Stimulated activated naive CD8-positive, alpha-beta T cell treated with anti-CD3 and anti-CD28 coated beads, Interleukin-15, amount 100 ng/mL, for 72 hours (primary cell): Measurements from ENCODE around the gene SRA1.
"Not testable (repeated sequence)": the region's sequence is repeated elsewhere in the genome, so short reads cannot be mapped to it uniquely, and the experiment has no call there.

Source experiments
- ATAC-seq: fragments of 150-1000 bp; cut with Tn5 transposase; 2 replicates; pipeline ENCODE4 v1.10.0; 2021; ENCODE audit warnings: mild to moderate bottlenecking, moderate library complexity
- DNase-seq, 2 donors: peaks; one replicate each; pipeline ENCODE4 v3.0.0; 2021 to 2022
- H3K27ac Mint-ChIP-seq, 2 donors: one replicate each; pipeline ENCODE4 v1.8.0; 2022; ENCODE audit warnings: mild to moderate bottlenecking in 2 of 2, mixed read lengths in 2 of 2, moderate library complexity in 2 of 2
- H3K27me3 Mint-ChIP-seq: one replicate; pipeline ENCODE4 v1.8.0; 2022; ENCODE audit warnings: mixed read lengths
- H3K4me1 Mint-ChIP-seq: one replicate; pipeline ENCODE4 v1.8.0; 2022; ENCODE audit warnings: mild to moderate bottlenecking, mixed read lengths
- H3K4me3 Mint-ChIP-seq, 2 donors: one replicate each; pipeline ENCODE4 v1.8.0; 2022; ENCODE audit warnings: mild to moderate bottlenecking in 2 of 2, mixed read lengths in 2 of 2, moderate library complexity in 1 of 2
- H3K9me3 Mint-ChIP-seq, 2 donors: one replicate each; pipeline ENCODE4 v1.8.0; 2022; ENCODE audit warnings: mixed read lengths in 2 of 2

The SRA1 gene

DNA sequence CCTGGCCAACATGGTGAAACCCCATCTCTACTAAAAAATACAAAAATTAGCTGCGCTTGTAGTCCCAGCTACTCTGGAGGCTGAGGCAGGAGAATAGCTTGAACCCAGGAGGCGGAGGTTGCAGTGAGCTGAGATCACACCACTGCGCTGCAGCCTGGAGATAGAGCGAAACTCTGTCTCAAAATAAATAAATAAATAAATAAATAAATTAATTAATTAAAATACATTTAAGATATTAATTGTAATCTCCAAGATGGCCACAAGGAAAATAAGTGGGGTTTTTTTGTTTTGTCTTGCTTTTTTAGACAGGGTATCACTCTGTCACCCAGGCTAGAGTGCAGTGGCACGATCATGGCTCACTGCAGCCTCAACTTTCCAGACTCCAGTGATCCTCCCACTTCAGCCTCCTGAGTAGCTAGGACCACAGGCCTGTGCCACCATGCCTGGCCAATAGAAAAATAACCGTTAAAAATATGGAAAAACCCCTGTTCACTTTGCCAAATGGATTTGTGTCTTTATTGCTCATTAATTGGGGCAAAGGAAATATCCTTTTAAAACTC lies 22.0 kb upstream of the SRA1 start:
- H3K9me3 Mint-ChIP-seq, H3K4me3 Mint-ChIP-seq, H3K4me1 Mint-ChIP-seq, H3K27ac Mint-ChIP-seq, H3K27me3 Mint-ChIP-seq, ATAC-seq, DNase-seq: not testable (repeated sequence)

DNA sequence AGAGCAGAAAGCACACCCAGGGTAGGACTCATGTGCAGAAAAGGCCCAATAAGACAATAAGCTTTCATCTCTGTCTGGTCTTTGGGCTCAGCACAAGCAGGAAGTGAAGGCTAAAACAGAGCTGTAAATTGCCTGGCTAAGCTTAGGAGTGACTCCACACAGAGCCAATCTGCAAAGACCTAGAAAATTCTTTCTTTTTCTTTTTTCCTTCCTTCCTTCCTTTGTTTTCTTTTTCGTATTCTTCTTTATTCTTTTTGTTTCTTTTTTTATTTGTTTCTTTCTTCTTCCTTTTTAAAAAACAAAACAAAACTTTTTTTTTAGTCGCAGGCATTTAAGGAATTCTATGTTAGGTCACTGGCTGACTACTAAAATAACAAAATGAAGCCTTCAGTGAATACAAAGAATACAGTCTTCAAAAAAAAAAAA lies 19.5 kb upstream of the SRA1 start:
- H3K4me1 Mint-ChIP-seq: no peaks in the 10 kb centered on the region
- H3K27ac Mint-ChIP-seq: peak overlapping the region in 1 of 2 donors; percentile 19
- ATAC-seq: no peak
- H3K27me3 Mint-ChIP-seq: no peaks in the 10 kb centered on the region
- no peak for DNase-seq
- H3K4me3 Mint-ChIP-seq: no peak overlapping the region
- H3K9me3 Mint-ChIP-seq: no peaks in the 10 kb centered on the region

DNA sequence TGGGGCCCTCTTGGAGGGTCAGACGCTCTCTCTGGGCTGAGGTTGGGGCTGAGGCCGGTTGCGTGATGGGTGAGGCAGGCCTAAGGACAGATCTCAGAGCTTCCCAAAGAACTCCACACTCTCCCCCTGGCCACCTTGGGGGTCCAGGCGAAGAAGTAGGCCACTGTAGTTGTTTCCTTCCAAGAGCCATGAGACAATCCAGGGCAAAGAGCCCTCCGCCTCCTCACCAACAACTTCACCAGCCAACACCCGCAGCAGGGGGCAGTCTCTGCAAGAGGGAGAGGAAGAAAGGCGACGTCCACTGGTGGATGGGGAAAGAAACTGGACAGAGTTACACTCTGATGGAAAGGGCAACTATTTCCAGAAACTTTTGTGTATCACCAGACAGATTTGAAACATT lies 18.0 kb upstream of the SRA1 start:
- Mint-ChIP-seq H3K9me3 (no peaks in the 10 kb centered on the region), H3K4me1 (peaks cover 2% of the 10 kb centered on the region), H3K4me3 (no peak overlapping the region), H3K27ac (no peak overlapping the region), H3K27me3 (no peaks in the 10 kb centered on the region)
- ATAC-seq (no peak), DNase-seq (no peak)

DNA sequence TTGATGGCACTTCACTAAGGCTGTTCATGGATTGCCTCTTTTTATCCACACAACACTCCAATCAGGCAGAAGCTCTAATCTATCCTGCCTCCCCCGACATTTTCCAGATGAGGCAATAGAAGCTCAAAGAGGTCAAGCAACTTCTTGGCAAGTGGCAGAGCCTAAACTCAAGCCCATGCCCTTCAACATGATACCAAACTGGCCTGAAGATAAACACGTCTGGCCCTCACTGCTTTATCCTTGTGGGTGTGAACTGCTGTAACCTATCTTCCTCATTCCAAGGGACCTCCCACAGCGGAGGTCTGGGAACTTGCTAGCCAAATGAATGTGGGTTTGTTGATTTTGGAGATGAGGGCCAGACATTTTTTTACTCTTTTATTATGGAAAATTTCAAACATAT lies 16.9 kb upstream of the SRA1 start:
- Mint-ChIP-seq H3K27me3 (no peaks in the 10 kb centered on the region), H3K4me3 (no peak overlapping the region), H3K4me1 (peaks cover 12% of the 10 kb centered on the region)

DNA sequence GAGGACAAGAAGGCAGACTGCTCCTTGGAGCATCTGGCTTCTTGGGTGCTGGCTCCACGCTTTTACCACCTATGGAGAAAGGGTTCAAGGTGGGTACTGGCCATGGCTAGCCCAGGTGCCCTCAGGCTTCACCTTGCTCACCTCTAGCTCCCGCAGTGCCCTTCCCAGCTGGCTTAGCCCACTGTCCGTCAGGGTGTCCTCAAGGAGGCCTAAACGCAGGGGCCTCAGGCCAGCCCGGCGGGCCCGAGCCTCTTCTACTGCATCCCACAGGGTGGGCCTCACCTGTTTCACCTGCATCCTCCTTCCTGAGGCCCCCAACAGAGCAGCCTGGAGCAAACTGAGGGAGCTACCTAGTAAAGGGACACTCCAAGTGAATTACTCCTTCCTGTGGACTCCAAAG lies 16.4 kb upstream of the SRA1 start:
- Mint-ChIP-seq H3K27me3 (no peaks in the 10 kb centered on the region), H3K9me3 (no peaks in the 10 kb centered on the region), H3K4me1 (peaks cover 17% of the 10 kb centered on the region), H3K4me3 (no peak overlapping the region), H3K27ac (no peak overlapping the region)
- no peak for DNase-seq
- ATAC-seq: no peak

More for the DNA sequence above, 16.9 kb upstream of the SRA1 start:
- DNase-seq (no peak), ATAC-seq (no peak)
- no peak overlapping the region for H3K27ac Mint-ChIP-seq
- no peaks in the 10 kb centered on the region for H3K9me3 Mint-ChIP-seq

DNA sequence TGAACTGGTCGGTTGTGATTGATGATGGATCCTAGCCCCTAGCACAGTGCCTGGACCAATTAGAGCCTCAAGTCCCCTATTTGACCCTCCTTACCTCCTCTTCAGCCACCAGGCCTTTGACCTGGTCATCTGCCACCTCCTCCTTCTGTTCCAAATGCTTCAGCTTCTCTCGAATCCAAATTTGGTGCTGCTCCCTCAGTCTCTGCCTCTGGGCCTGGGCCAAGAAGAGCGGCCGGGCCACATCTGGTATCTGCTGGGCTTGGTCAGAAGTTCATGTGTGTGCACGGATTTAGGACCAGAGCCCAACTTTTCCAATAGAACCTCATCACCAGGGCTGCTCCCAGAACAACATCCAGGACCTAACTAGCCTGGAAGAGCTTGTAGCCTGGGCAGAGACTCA lies 13.8 kb upstream of the SRA1 start:
- H3K27me3 Mint-ChIP-seq: no peaks in the 10 kb centered on the region
- H3K27ac Mint-ChIP-seq: peak overlapping the region in 1 of 2 donors; percentile 82
- no peaks in the 10 kb centered on the region for H3K9me3 Mint-ChIP-seq
- no peak for DNase-seq
- H3K4me3 Mint-ChIP-seq: no peak overlapping the region
- ATAC-seq: no peak
- peaks cover 43% of the 10 kb centered on the region for H3K4me1 Mint-ChIP-seq

DNA sequence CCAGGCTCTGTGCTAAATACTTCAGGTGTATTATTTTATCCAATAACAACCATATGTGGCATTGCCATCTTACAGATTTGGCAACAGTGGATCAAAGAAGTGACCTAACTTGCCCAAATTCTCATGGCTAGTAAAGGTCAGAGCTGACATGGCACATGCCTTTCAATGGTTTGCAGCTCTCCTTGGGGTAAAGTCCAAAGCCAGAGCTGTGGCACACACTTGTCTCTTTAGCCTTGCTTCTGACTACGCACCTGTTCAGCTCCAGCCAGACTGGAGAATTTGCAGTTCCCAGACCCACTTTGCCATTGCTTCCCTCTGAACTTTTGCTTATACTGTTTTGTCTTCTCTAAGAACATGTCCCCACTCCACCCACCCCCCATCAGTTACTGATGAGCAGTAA lies 13.2 kb upstream of the SRA1 start:
- Mint-ChIP-seq H3K4me1 (peaks cover 49% of the 10 kb centered on the region), H3K27ac (peak overlapping the region; percentile 59 to 93)

DNA sequence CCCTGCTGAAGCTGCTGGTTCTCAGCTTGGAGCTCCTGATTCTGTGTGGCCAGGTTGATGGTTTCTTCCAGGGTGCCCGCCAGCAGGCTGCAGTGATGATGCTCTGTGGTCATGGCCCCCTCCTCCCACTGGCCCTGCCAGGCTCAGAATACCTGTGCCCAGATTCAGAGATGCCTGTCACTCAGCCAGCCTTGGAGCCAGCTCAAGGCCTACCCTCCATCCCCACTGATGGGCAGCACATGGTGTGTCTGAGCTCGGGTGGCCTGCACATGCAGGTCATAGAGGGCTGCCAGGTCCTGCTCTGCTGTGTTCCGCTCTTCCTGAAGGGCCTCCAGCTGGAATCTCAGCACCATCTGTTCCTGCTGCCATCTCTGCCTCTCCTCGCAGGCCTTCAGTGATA lies 12.8 kb upstream of the SRA1 start:
- ATAC-seq (no peak), DNase-seq (no peak)
- H3K27ac Mint-ChIP-seq: peak overlapping the region; percentile 59 to 93
- H3K27me3 Mint-ChIP-seq: no peaks in the 10 kb centered on the region
- H3K4me1 Mint-ChIP-seq: peaks cover 50% of the 10 kb centered on the region
- no peaks in the 10 kb centered on the region for H3K9me3 Mint-ChIP-seq
- H3K4me3 Mint-ChIP-seq: no peak overlapping the region

More for the DNA sequence above, 13.2 kb upstream of the SRA1 start:
- Mint-ChIP-seq H3K9me3 (no peaks in the 10 kb centered on the region), H3K27me3 (no peaks in the 10 kb centered on the region), H3K4me3 (no peak overlapping the region)
- DNase-seq (no peak), ATAC-seq (no peak)

DNA sequence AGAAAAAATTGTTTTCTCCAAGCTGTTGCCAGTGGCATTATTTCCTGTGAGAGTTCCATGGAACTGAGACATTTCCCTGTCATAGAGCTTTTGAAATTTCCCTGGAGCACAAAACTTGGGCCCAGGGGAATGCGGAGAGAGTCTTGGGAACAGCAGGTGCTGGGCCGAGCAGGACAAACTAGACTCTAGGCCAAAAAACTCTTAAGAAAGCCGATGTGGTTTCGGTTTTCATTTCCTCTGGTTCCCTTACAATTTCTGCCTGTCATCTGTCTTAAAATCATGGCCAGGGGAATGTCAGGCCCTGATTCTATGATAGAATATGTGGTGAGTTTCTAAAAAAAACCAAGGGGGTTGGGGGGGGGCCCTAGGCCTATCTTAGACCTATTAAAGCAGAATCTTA lies 11.9 kb upstream of the SRA1 start:
- no peaks in the 10 kb centered on the region for H3K27me3 Mint-ChIP-seq
- peak overlapping the region; percentile 60 to 71 for H3K4me3 Mint-ChIP-seq
- ATAC-seq: no peak
- peak overlapping the region; percentile 96 to 97 for H3K27ac Mint-ChIP-seq
- H3K9me3 Mint-ChIP-seq: no peaks in the 10 kb centered on the region
- no peak for DNase-seq
- H3K4me1 Mint-ChIP-seq: peaks cover 53% of the 10 kb centered on the region

DNA sequence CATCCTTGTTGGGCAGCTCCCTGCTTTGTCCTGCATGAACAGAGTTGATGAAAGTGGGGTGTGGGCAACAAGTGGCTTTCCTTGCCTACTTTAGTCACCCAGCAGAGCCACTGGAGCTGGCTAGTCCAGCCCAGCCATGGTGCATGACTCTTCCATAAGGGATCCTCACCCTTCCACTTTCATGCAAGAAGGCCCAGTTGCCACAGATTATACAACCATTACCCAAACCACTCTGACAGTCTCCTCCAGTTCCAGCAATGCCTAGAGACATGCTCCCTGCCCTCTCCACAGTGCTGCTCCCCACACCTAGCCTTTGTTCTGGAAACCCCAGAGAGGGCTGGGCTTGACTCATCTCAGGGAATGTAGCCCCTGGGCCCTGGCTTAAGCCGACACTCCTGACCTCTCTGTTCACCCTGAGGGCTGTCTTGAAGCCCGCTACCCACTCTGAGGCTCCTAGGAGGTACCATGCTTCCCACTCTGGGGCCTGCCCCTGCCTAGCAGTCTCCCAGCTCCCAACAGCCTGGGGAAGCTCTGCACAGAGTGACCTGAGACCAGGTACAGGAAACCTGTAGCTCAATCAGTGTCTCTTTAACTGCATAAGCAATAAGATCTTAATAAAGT lies 11.3 kb upstream of the SRA1 start:
- DNase-seq (no peak), ATAC-seq (no peak)
- Mint-ChIP-seq H3K4me3 (peak overlapping the region; percentile 60 to 71), H3K9me3 (no peaks in the 10 kb centered on the region), H3K4me1 (peaks cover 59% of the 10 kb centered on the region), H3K27ac (peak overlapping the region; percentile 96 to 97), H3K27me3 (no peaks in the 10 kb centered on the region)

DNA sequence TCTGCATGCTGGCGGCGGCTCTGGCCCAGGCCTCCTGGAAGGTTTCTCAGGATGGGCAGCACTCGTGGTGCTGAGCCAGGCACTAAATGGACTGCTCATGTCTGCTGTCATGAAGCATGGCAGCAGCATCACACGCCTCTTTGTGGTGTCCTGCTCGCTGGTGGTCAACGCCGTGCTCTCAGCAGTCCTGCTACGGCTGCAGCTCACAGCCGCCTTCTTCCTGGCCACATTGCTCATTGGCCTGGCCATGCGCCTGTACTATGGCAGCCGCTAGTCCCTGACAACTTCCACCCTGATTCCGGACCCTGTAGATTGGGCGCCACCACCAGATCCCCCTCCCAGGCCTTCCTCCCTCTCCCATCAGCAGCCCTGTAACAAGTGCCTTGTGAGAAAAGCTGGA lies 10.6 kb upstream of the SRA1 start:
- no peaks in the 10 kb centered on the region for H3K27me3 Mint-ChIP-seq
- H3K9me3 Mint-ChIP-seq: no peaks in the 10 kb centered on the region
- peaks cover 66% of the 10 kb centered on the region for H3K4me1 Mint-ChIP-seq
- no peak for ATAC-seq
- DNase-seq: no peak
- H3K4me3 Mint-ChIP-seq: peak overlapping the region; percentile 2 to 11
- peak overlapping the region in 1 of 2 donors; percentile 83 for H3K27ac Mint-ChIP-seq

DNA sequence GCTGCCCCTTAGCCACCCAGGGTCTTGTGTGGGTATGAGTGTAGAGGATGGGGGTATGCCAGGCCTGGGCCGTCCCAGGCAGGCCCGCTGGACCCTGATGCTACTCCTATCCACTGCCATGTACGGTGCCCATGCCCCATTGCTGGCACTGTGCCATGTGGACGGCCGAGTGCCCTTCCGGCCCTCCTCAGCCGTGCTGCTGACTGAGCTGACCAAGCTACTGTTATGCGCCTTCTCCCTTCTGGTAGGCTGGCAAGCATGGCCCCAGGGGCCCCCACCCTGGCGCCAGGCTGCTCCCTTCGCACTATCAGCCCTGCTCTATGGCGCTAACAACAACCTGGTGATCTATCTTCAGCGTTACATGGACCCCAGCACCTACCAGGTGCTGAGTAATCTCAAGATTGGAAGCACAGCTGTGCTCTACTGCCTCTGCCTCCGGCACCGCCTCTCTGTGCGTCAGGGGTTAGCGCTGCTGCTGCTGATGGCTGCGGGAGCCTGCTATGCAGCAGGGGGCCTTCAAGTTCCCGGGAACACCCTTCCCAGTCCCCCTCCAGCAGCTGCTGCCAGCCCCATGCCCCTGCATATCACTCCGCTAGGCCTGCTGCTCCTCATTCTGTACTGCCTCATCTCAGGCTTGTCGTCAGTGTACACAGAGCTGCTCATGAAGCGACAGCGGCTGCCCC lies 10.0 kb upstream of the SRA1 start:
- H3K9me3 Mint-ChIP-seq: no peaks in the 10 kb centered on the region

DNA sequence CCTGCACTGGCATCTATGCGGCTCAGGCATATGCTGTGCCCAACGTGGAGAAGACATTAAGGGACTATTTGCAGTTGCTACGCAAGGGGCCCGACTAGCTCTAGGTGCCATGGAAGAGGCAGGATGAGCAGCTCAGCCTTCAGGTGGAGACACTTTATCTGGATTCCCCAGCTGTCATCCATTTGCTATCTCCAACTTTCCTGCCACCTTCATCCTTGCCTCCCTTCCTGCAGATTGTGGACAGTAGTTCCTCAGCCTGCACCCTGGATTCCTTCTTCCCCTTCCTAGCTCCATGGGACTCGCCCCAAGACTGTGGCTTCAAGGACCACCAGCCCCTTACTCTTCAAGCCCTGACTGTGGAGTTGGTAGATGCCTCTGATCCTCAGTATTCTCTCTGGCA lies 9.4 kb upstream of the SRA1 start:
- peak overlapping the region in 1 of 2 donors; percentile 5 for H3K4me3 Mint-ChIP-seq
- ATAC-seq: no peak
- DNase-seq: no peak
- no peaks in the 10 kb centered on the region for H3K27me3 Mint-ChIP-seq
- peaks cover 72% of the 10 kb centered on the region for H3K4me1 Mint-ChIP-seq
- H3K9me3 Mint-ChIP-seq: no peaks in the 10 kb centered on the region
- peak overlapping the region in 1 of 2 donors; percentile 35 for H3K27ac Mint-ChIP-seq

More for the DNA sequence above, 10.0 kb upstream of the SRA1 start:
- peaks cover 72% of the 10 kb centered on the region for H3K4me1 Mint-ChIP-seq
- DNase-seq (no peak), ATAC-seq (no peak)
- no peaks in the 10 kb centered on the region for H3K27me3 Mint-ChIP-seq
- H3K27ac Mint-ChIP-seq: peak overlapping the region in 1 of 2 donors; percentile 83
- H3K4me3 Mint-ChIP-seq: peak overlapping the region; percentile 2 to 11

DNA sequence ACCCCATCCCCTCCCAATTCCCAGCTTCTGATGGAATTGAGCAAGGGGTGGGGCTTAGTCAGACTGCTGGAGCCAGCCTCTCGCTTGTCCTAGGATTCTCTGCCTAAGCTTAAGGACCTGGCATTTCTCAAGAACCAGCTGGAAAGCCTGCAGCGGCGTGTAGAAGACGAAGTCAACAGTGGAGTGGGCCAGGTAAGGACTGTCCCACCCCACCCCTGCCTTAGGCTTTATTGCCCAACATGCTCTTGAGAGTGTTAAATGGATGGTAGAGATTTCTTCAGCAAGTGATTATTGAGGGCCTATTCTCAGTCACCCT lies 8.5 kb upstream of the SRA1 start:
- no peak for DNase-seq
- no peak for ATAC-seq
- Mint-ChIP-seq H3K4me1 (peaks cover 72% of the 10 kb centered on the region), H3K4me3 (peak overlapping the region; percentile 91 to 98), H3K9me3 (no peaks in the 10 kb centered on the region), H3K27ac (peak overlapping the region; percentile 96 to 99), H3K27me3 (no peaks in the 10 kb centered on the region)

DNA sequence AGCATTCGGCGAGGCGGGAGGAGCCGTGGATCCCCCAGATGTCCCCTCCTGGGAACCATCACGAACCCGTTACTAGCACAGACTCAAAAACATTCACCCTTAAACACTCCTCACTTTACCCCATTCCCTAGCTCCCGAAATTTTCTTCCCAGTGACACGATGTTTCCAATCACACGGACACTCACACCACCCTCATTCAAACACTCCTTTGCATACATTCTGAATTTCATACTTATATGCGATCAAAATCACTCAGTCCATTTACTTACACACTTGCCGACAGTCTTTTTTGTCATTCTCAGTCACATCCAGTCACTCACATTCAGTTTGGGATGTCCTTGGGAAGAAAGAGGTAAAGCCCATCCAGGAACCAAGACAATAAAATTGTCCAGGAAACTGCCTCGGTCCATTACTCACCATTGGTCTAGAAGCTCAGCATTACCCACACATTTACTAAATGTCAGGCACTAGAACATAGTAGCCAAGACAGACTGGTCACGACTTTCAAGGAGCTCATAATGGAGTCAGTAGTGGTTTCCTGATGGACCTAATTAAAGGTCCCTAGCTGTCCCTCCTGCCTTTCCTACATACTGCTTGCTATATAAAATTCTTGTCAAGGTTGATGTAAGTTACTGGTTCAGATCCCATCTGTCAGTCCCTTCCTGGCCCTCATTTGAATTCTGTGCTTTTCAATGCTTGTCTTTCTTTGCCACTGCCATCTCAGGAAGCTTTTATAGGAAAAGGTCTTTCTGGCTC lies 7.9 kb upstream of the SRA1 start:
- ATAC-seq: peak; percentile 6
- peaks cover 69% of the 10 kb centered on the region for H3K4me1 Mint-ChIP-seq
- no peaks in the 10 kb centered on the region for H3K27me3 Mint-ChIP-seq

More for the DNA sequence above, 7.9 kb upstream of the SRA1 start:
- H3K27ac Mint-ChIP-seq: peak overlapping the region; percentile 96 to 99
- peak overlapping the region; percentile 91 to 98 for H3K4me3 Mint-ChIP-seq
- H3K9me3 Mint-ChIP-seq: no peaks in the 10 kb centered on the region
- DNase-seq: no peak
